ENCODE measurements around the gene SH3RF1. TPM values are rescaled to one million over a fixed set of nuclear protein-coding genes. Genes with fewer than 3 reads are reported as not detected.

SH3RF1 gene
- total RNA-seq, 1 experiment from 2014 or later = 16.6 TPM

DNA sequence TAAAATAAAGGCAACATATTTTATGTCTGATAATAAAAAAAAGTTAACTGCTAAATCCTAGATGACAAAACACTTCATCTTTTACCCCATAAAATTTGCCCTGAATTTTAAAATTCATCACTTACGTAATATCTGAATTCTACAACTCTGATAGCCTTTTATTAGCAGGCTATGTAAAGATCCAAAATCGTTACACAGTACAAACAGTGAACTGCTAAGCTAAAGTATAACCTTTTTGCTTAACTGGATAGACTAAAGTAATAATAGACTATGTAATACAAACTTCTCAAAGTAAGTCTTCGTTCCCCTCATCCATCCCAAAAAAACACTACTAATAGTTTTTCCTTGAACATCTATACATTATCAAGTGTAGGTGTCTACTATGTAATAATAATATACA lies 49.1 kb downstream of the SH3RF1 start (continued):
- TF ChIP-seq, protein P1, sequence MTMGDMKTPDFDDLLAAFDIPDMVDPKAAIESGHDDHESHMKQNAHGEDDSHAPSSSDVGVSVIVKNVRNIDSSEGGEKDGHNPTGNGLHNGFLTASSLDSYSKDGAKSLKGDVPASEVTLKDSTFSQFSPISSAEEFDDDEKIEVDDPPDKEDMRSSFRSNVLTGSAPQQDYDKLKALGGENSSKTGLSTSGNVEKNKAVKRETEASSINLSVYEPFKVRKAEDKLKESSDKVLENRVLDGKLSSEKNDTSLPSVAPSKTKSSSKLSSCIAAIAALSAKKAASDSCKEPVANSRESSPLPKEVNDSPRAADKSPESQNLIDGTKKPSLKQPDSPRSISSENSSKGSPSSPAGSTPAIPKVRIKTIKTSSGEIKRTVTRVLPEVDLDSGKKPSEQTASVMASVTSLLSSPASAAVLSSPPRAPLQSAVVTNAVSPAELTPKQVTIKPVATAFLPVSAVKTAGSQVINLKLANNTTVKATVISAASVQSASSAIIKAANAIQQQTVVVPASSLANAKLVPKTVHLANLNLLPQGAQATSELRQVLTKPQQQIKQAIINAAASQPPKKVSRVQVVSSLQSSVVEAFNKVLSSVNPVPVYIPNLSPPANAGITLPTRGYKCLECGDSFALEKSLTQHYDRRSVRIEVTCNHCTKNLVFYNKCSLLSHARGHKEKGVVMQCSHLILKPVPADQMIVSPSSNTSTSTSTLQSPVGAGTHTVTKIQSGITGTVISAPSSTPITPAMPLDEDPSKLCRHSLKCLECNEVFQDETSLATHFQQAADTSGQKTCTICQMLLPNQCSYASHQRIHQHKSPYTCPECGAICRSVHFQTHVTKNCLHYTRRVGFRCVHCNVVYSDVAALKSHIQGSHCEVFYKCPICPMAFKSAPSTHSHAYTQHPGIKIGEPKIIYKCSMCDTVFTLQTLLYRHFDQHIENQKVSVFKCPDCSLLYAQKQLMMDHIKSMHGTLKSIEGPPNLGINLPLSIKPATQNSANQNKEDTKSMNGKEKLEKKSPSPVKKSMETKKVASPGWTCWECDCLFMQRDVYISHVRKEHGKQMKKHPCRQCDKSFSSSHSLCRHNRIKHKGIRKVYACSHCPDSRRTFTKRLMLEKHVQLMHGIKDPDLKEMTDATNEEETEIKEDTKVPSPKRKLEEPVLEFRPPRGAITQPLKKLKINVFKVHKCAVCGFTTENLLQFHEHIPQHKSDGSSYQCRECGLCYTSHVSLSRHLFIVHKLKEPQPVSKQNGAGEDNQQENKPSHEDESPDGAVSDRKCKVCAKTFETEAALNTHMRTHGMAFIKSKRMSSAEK (CRISPR knock-in tag; IDR thresholded peaks at IDR 0.05; ENCODE audit: borderline replicate concordance) = no peak
- TF ChIP-seq GTF2I (CRISPR knock-in tag; conservative IDR thresholded peaks at IDR 0.05) = no peak
- TF ChIP-seq, protein P2, sequence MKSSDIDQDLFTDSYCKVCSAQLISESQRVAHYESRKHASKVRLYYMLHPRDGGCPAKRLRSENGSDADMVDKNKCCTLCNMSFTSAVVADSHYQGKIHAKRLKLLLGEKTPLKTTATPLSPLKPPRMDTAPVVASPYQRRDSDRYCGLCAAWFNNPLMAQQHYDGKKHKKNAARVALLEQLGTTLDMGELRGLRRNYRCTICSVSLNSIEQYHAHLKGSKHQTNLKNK (CRISPR knock-in tag; IDR thresholded peaks at IDR 0.05) = no peak
- no peak for TF ChIP-seq TCF7 (CRISPR knock-in tag; IDR thresholded peaks at IDR 0.05; ENCODE audit: low read depth)
- TF ChIP-seq, protein P3, sequence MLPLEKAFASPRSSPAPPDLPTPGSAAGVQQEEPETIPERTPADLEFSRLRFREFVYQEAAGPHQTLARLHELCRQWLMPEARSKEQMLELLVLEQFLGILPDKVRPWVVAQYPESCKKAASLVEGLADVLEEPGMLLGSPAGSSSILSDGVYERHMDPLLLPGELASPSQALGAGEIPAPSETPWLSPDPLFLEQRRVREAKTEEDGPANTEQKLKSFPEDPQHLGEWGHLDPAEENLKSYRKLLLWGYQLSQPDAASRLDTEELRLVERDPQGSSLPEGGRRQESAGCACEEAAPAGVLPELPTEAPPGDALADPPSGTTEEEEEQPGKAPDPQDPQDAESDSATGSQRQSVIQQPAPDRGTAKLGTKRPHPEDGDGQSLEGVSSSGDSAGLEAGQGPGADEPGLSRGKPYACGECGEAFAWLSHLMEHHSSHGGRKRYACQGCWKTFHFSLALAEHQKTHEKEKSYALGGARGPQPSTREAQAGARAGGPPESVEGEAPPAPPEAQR (CRISPR knock-in tag; IDR thresholded peaks at IDR 0.05) = no peak

DNA sequence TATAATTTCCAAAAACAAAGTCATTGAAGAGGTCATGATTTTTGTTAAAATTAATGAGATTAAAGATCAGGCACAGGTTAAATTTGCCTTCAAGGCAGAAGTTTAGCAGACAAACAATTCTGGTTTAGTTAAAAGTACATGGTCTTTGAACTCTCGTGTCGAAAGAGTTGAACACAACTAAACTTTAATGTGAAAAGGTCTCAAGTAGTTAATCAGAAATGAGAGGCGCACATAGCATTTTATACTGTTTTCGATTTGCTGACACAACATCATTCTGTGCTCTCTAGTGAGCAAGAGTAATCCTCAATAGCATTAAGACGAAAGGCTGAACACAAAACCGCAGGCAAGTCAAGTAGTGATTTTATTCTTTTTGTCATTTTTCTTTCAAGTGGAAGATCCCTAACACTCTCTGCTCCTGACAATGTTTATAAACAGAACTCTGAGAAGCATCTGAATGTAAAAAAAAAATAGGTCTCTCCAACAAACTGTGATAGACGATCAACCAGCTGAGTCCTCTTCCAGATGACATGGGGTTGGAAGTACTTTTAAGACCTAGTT lies 49.8 kb downstream of the SH3RF1 start:
- Mint-ChIP-seq H3K36me3 (no peaks in the 10 kb centered on the region), H3K27me3 (ENCODE audit: low read depth) (no peaks in the 10 kb centered on the region), H3K4me1 (no peaks in the 10 kb centered on the region), H3K27ac (no peak overlapping the region), H3K4me3 (no peak overlapping the region), H3K9me3 (no peaks in the 10 kb centered on the region)
- no peak for DNase-seq (ENCODE audit: low spot score)
- ATAC-seq = no peak
- TF ChIP-seq NR2C2 (CRISPR knock-in tag; IDR thresholded peaks at IDR 0.05) (no peak), JAZF1 (CRISPR knock-in tag; IDR thresholded peaks at IDR 0.05) (no peak), HMGA2 (CRISPR knock-in tag; IDR thresholded peaks at IDR 0.05) (no peak), SP1 (CRISPR knock-in tag; conservative IDR thresholded peaks at IDR 0.05) (no peak)
- TF ChIP-seq, protein P4, sequence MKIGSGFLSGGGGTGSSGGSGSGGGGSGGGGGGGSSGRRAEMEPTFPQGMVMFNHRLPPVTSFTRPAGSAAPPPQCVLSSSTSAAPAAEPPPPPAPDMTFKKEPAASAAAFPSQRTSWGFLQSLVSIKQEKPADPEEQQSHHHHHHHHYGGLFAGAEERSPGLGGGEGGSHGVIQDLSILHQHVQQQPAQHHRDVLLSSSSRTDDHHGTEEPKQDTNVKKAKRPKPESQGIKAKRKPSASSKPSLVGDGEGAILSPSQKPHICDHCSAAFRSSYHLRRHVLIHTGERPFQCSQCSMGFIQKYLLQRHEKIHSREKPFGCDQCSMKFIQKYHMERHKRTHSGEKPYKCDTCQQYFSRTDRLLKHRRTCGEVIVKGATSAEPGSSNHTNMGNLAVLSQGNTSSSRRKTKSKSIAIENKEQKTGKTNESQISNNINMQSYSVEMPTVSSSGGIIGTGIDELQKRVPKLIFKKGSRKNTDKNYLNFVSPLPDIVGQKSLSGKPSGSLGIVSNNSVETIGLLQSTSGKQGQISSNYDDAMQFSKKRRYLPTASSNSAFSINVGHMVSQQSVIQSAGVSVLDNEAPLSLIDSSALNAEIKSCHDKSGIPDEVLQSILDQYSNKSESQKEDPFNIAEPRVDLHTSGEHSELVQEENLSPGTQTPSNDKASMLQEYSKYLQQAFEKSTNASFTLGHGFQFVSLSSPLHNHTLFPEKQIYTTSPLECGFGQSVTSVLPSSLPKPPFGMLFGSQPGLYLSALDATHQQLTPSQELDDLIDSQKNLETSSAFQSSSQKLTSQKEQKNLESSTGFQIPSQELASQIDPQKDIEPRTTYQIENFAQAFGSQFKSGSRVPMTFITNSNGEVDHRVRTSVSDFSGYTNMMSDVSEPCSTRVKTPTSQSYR (CRISPR knock-in tag; IDR thresholded peaks at IDR 0.05) = no peak
- TF ChIP-seq, protein P5, sequence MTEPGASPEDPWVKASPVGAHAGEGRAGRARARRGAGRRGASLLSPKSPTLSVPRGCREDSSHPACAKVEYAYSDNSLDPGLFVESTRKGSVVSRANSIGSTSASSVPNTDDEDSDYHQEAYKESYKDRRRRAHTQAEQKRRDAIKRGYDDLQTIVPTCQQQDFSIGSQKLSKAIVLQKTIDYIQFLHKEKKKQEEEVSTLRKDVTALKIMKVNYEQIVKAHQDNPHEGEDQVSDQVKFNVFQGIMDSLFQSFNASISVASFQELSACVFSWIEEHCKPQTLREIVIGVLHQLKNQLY (CRISPR knock-in tag; IDR thresholded peaks at IDR 0.05) = no peak
- TF ChIP-seq, protein P6, sequence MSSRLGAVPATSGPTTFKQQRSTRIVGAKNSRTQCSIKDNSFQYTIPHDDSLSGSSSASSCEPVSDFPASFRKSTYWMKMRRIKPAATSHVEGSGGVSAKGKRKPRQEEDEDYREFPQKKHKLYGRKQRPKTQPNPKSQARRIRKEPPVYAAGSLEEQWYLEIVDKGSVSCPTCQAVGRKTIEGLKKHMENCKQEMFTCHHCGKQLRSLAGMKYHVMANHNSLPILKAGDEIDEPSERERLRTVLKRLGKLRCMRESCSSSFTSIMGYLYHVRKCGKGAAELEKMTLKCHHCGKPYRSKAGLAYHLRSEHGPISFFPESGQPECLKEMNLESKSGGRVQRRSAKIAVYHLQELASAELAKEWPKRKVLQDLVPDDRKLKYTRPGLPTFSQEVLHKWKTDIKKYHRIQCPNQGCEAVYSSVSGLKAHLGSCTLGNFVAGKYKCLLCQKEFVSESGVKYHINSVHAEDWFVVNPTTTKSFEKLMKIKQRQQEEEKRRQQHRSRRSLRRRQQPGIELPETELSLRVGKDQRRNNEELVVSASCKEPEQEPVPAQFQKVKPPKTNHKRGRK (CRISPR knock-in tag; IDR thresholded peaks at IDR 0.05; ENCODE audit: borderline replicate concordance) = no peak
- TF ChIP-seq, protein P7, sequence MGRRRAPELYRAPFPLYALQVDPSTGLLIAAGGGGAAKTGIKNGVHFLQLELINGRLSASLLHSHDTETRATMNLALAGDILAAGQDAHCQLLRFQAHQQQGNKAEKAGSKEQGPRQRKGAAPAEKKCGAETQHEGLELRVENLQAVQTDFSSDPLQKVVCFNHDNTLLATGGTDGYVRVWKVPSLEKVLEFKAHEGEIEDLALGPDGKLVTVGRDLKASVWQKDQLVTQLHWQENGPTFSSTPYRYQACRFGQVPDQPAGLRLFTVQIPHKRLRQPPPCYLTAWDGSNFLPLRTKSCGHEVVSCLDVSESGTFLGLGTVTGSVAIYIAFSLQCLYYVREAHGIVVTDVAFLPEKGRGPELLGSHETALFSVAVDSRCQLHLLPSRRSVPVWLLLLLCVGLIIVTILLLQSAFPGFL (CRISPR knock-in tag; IDR thresholded peaks at IDR 0.05; ENCODE audit: borderline replicate concordance) = no peak
- TF ChIP-seq, protein P8, sequence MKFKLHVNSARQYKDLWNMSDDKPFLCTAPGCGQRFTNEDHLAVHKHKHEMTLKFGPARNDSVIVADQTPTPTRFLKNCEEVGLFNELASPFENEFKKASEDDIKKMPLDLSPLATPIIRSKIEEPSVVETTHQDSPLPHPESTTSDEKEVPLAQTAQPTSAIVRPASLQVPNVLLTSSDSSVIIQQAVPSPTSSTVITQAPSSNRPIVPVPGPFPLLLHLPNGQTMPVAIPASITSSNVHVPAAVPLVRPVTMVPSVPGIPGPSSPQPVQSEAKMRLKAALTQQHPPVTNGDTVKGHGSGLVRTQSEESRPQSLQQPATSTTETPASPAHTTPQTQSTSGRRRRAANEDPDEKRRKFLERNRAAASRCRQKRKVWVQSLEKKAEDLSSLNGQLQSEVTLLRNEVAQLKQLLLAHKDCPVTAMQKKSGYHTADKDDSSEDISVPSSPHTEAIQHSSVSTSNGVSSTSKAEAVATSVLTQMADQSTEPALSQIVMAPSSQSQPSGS (CRISPR knock-in tag; IDR thresholded peaks at IDR 0.05; ENCODE audit: borderline replicate concordance, low read depth) = no peak
- CTCF ChIA-PET = no interaction called here
- POLR2A ChIA-PET = interaction anchor here (0.5 to 0.6 kb wide), 2 partner anchors 10 to 43 kb away, joined by 3 to 6 read pairs; no protein-coding TSS in a partner anchor
